Hepatocyte (in vitro differentiated cells): ENCODE data around the gene AKAP13. TPM values are rescaled to one million over a fixed set of nuclear protein-coding genes. Genes with fewer than 3 reads are reported as not detected.
A peak's percentile ranks its signal among the peaks of the same experiment; 100 is the strongest.

Experiments used
- DNase-seq: peaks from one replicate; pipeline ENCODE4 v3.0.0-alpha.2; 2016; ENCODE audit warnings: low spot score
- H2AFZ ChIP-seq: fragments of 200-600 bp; sonication (generic); 2 replicates; pipeline ENCODE4 v1.6.0; 2016; ENCODE audit warnings: antibody characterized with exemption, mild to moderate bottlenecking
- H3K27ac ChIP-seq: fragments of 200-600 bp; sonication (generic); 2 replicates; pipeline ENCODE4 v1.5.1; 2016; ENCODE audit warnings: mild to moderate bottlenecking
- H3K27me3 ChIP-seq: fragments of 200-600 bp; sonication (generic); 2 replicates; pipeline ENCODE4 v1.6.1; 2016
- H3K36me3 ChIP-seq: fragments of 200-600 bp; sonication (generic); replicated peaks from 2 replicates; pipeline ENCODE4 v1.5.1; 2016; ENCODE audit warnings: low read depth; ENCODE audit not compliant: insufficient read depth
- H3K4me1 ChIP-seq: fragments of 200-600 bp; sonication (generic); 2 replicates; pipeline ENCODE4 v1.5.1; 2016; ENCODE audit warnings: mild to moderate bottlenecking, moderate library complexity; ENCODE audit not compliant: insufficient read depth
- H3K4me2 ChIP-seq: fragments of 200-600 bp; sonication (generic); 2 replicates; pipeline ENCODE4 v1.6.0; 2016
- H3K4me3 ChIP-seq: fragments of 200-600 bp; sonication (generic); 2 replicates; pipeline ENCODE4 v1.5.1; 2016; ENCODE audit warnings: mild to moderate bottlenecking
- H3K79me2 ChIP-seq: fragments of 200-600 bp; sonication (generic); 2 replicates; pipeline ENCODE4 v1.6.0; 2017; ENCODE audit warnings: mild to moderate bottlenecking
- H3K9me2 ChIP-seq: fragments of 200-600 bp; sonication (generic); replicated peaks from 2 replicates; pipeline ENCODE4 v1.6.0; 2017; ENCODE audit warnings: mild to moderate bottlenecking; ENCODE audit not compliant: insufficient read depth
- H3K9me3 ChIP-seq: fragments of 200-600 bp; sonication (generic); 2 replicates; pipeline ENCODE4 v1.5.1; 2016; ENCODE audit warnings: low read depth, mild to moderate bottlenecking
- H4K20me1 ChIP-seq: fragments of 200-600 bp; sonication (generic); 2 replicates; pipeline ENCODE4 v1.6.0; 2016; ENCODE audit warnings: mild to moderate bottlenecking; ENCODE audit not compliant: insufficient read depth, poor library complexity, severe bottlenecking
- CTCF ChIP-seq: fragments of 200-600 bp; sonication (generic); IDR thresholded peaks from 2 replicates; pipeline ENCODE4 v1.5.1; 2016; ENCODE audit warnings: antibody characterized with exemption, mild to moderate bottlenecking; ENCODE audit not compliant: poor library complexity
- EZH2 ChIP-seq: fragments of 200-600 bp; sonication (generic); IDR thresholded peaks from 2 replicates; pipeline ENCODE4 v1.6.1; 2016; ENCODE audit warnings: antibody characterized with exemption, mild to moderate bottlenecking, borderline replicate concordance
- EZH2phosphoT487 ChIP-seq: fragments of 200-600 bp; sonication (generic); IDR thresholded peaks from one replicate; pipeline ENCODE4 v1.6.1; 2018; ENCODE audit warnings: antibody characterized with exemption, mild to moderate bottlenecking, low read depth, moderate library complexity; ENCODE audit not compliant: unreplicated experiment, severe bottlenecking
- WGBS: methylation state at CpG from one replicate; pipeline ENCODE4 v1.1.6; 2016; ENCODE audit warnings: low lambda C conversion rate; ENCODE audit errors: missing lambda C conversion rate; 5-methylcytosine and 5-hydroxymethylcytosine counted together
- polyA plus RNA-seq: library from polyadenylated mRNA; unstranded; fragments of >200 nt; fragmentation: Nextera tagmentation; extraction: Ambion mirVana; gene quantifications from 2 replicates; pipeline ENCODE4 v1.2.1, GENCODE V29; 2016
- total RNA-seq: library from RNA; depleted of rRNA; stranded (reverse); fragments of >200 nt; gene quantifications from 2 replicates; pipeline ENCODE4 v1.2.3, GENCODE V29; 2014

The AKAP13 gene
- total and polyA plus RNA-seq, 2 experiments from 2014 or later, result 55.6 to 80.9 TPM

GRCh38 chr15:85764649-85765277, 384.4 kb downstream of the AKAP13 start:
- DNase-seq, result no peak
- Histone ChIP-seq H3K9me3 (no peaks in the 10 kb centered on the region), H3K4me2 (no peak overlapping the region), H3K9me2 (no peaks in the 10 kb centered on the region), H4K20me1 (no peaks in the 10 kb centered on the region), H3K27ac (no peak overlapping the region), H3K79me2 (peaks cover 3% of the 10 kb centered on the region), H3K27me3 (no peaks in the 10 kb centered on the region), H3K36me3 (no peaks in the 10 kb centered on the region), H2AFZ (no peak overlapping the region), H3K4me1 (no peaks in the 10 kb centered on the region), H3K4me3 (no peak overlapping the region)
- no peak for TF ChIP-seq CTCF
- no peak for TF ChIP-seq EZH2
- no peak for TF ChIP-seq EZH2phosphoT487
- WGBS, result 71% methylated on average over 3 of the region's 3 CpGs

- H3K4me2 ChIP-seq, result no peak overlapping the region
- TF ChIP-seq EZH2phosphoT487 (no peak), EZH2 (no peak), CTCF (no peak)
- H3K27ac ChIP-seq, result no peak overlapping the region
- H3K36me3 ChIP-seq, result no peaks in the 10 kb centered on the region
- H3K4me3 ChIP-seq, result no peak overlapping the region
- H3K27me3 ChIP-seq, result no peaks in the 10 kb centered on the region
- DNase-seq, result peak; percentile 54
- no peaks in the 10 kb centered on the region for H4K20me1 ChIP-seq
- H2AFZ ChIP-seq, result no peak overlapping the region
- peaks cover 11% of the 10 kb centered on the region for H3K79me2 ChIP-seq
- H3K9me3 ChIP-seq, result no peaks in the 10 kb centered on the region
- H3K9me2 ChIP-seq, result no peaks in the 10 kb centered on the region
- WGBS, result 70% methylated on average over 23 of the region's 24 CpGs
- H3K4me1 ChIP-seq, result no peaks in the 10 kb centered on the region
Observed at GRCh38 chr15:85766001-85766831, 385.8 kb downstream of the AKAP13 start.

- H3K9me3 ChIP-seq, result no peaks in the 10 kb centered on the region
- no peak overlapping the region for H2AFZ ChIP-seq
- H3K4me1 ChIP-seq, result no peaks in the 10 kb centered on the region
- peaks cover 25% of the 10 kb centered on the region for H3K79me2 ChIP-seq
- H3K4me2 ChIP-seq, result no peak overlapping the region
- no peaks in the 10 kb centered on the region for H3K36me3 ChIP-seq
- no peak overlapping the region for H3K27ac ChIP-seq
- H3K4me3 ChIP-seq, result no peak overlapping the region
- 94% methylated on average over 26 of the region's 26 CpGs for WGBS
- TF ChIP-seq CTCF (no peak), EZH2 (no peak), EZH2phosphoT487 (no peak)
- no peaks in the 10 kb centered on the region for H3K9me2 ChIP-seq
- no peak for DNase-seq
- H3K27me3 ChIP-seq, result no peaks in the 10 kb centered on the region
- H4K20me1 ChIP-seq, result no peaks in the 10 kb centered on the region
Observed at GRCh38 chr15:85767785-85768529, 387.6 kb downstream of the AKAP13 start.
